Large intestine (tissue), 3 donors: Measurements from ENCODE around the gene NANS. TPM values are rescaled to one million over a fixed set of nuclear protein-coding genes. Genes with fewer than 3 reads are reported as not detected.
"Not testable (repeated sequence)": the region's sequence is repeated elsewhere in the genome, so short reads cannot be mapped to it uniquely, and the experiment has no call there.

Experiments used
- DNase-seq, 2 donors: peaks; one replicate each; pipeline versions ENCODE4 v3.0.0 to v3.0.0-alpha.2; 2013
- H3K27ac ChIP-seq: one replicate; pipeline ENCODE4 v1.5.1; 2013; ENCODE audit warnings: low read length
- H3K27me3 ChIP-seq: 2 replicates; pipeline ENCODE4 v1.6.1; 2013; ENCODE audit warnings: low read length; ENCODE audit not compliant: control insufficient read depth, insufficient read depth
- H3K36me3 ChIP-seq: 2 replicates; pipeline ENCODE4 v1.6.1; 2013; ENCODE audit warnings: low read length; ENCODE audit not compliant: control insufficient read depth, insufficient read depth
- H3K4me1 ChIP-seq: one replicate; pipeline ENCODE4 v1.6.1; 2013; ENCODE audit warnings: low read length; ENCODE audit not compliant: control insufficient read depth, insufficient read depth
- H3K4me3 ChIP-seq: one replicate; pipeline ENCODE4 v1.5.1; 2013; ENCODE audit warnings: low read length
- H3K9me3 ChIP-seq: one replicate; pipeline ENCODE4 v1.6.1; 2013; ENCODE audit warnings: mild to moderate bottlenecking, low read depth, low read length, moderate library complexity; ENCODE audit not compliant: control insufficient read depth
- WGBS: methylation state at CpG from one replicate; pipeline ENCODE4 v1.1.5; 2013; ENCODE audit warnings: low lambda C conversion rate; ENCODE audit not compliant: insufficient coverage; 5-methylcytosine and 5-hydroxymethylcytosine counted together
- polyA plus RNA-seq: library from polyadenylated mRNA; unstranded; fragments of 120-200 nt; gene quantifications from one replicate; pipeline ENCODE4 v1.2.1, GENCODE V29; 2013

Gene NANS
- polyA plus RNA-seq, 1 donor, result 70.4 TPM

DNA sequence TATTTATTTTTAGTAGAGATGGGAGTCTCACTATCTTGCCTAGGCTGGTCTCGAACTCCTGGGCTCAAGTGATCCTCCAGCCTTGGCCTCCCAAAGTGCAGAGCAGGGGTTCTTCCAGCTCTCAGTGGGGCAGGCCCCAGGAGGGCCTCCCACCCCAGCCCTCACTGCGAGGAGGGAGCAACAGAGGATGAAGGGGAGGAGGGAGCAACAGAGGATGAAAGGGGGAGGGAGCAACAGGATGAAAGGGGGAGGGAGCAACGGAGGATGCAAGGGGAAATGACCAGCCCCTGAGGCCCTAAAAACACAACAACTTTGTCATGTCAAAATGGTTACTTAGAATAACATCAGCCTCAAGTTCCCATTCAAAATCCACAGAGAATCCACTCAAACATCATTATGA, 52.5 kb downstream of the NANS start:
- H3K27me3 ChIP-seq, result no peaks in the 10 kb centered on the region
- no peak overlapping the region for H3K27ac ChIP-seq
- no peak for DNase-seq
- no peak overlapping the region for H3K4me3 ChIP-seq
- peaks cover 54% of the 10 kb centered on the region for H3K36me3 ChIP-seq
- H3K4me1 ChIP-seq, result no peaks in the 10 kb centered on the region
- H3K9me3 ChIP-seq, result peaks cover 6% of the 10 kb centered on the region
- WGBS, result no CpG with 5 or more reads among the region's 3 CpGs

DNA sequence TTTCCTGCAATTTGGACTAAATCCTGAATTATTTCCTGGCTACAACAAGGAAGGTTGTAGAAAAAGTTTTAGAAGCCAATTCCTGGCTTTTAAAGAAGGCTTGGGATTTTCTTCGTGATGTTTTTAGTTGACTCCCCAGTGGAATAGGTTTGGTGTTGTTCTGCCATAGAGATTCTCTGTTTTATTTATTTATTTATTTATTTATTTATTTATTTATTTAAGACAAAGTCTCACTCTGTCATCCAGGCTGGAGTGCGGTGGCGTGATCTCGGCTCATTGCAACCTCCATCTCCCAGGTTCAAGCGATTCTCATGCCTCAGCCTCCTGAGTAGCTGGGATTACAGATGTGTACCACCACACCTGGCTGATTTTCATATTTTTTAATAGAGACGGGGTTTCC, 60.6 kb downstream of the NANS start:
- not testable (repeated sequence) for H3K4me3 ChIP-seq, H3K27me3 ChIP-seq, H3K27ac ChIP-seq, H3K36me3 ChIP-seq, H3K9me3 ChIP-seq, DNase-seq
- peaks cover 29% of the 10 kb centered on the region for H3K4me1 ChIP-seq
- no CpG with 5 or more reads among the region's 6 CpGs for WGBS

DNA sequence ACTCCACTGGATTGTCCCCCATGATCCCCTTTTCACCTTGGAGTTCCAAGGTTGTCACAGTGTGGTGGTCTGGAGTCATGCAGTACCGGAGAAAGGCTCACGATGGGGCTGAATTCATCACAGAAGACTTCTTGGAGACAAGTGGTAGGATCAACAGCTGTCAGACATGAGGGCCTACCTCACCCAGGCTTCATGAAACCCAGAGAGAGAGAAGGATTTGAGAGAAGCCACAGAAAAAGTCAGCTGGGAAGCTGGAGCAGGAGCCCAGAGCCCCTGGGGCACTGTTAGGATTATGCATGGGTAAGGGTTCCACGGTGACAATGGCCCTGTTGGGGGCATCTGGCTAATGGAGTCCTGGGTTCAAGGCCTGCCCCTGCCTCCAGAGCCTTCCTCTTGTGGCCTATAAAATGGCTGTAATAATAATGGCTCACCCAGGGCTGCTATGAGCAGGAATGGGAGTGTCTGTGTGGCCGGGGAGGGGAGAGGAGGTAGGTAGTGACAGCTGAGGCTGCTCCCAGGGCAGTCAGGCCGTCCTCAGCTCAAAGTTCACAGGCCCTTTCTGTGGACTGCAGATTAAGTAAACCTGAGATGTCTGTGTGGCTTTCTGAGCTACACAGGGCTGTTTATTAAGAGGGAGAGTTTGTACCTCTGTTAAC, 61.6 kb downstream of the NANS start:
- Histone ChIP-seq H3K4me1 (peaks cover 29% of the 10 kb centered on the region), H3K27me3 (no peaks in the 10 kb centered on the region), H3K27ac (peak overlapping the region; percentile 100), H3K36me3 (peaks cover 11% of the 10 kb centered on the region), H3K4me3 (peak overlapping the region; percentile 81), H3K9me3 (no peaks in the 10 kb centered on the region)
- peak; percentile 92 to 95 for DNase-seq
- no CpG with 5 or more reads among the region's 5 CpGs for WGBS

DNA sequence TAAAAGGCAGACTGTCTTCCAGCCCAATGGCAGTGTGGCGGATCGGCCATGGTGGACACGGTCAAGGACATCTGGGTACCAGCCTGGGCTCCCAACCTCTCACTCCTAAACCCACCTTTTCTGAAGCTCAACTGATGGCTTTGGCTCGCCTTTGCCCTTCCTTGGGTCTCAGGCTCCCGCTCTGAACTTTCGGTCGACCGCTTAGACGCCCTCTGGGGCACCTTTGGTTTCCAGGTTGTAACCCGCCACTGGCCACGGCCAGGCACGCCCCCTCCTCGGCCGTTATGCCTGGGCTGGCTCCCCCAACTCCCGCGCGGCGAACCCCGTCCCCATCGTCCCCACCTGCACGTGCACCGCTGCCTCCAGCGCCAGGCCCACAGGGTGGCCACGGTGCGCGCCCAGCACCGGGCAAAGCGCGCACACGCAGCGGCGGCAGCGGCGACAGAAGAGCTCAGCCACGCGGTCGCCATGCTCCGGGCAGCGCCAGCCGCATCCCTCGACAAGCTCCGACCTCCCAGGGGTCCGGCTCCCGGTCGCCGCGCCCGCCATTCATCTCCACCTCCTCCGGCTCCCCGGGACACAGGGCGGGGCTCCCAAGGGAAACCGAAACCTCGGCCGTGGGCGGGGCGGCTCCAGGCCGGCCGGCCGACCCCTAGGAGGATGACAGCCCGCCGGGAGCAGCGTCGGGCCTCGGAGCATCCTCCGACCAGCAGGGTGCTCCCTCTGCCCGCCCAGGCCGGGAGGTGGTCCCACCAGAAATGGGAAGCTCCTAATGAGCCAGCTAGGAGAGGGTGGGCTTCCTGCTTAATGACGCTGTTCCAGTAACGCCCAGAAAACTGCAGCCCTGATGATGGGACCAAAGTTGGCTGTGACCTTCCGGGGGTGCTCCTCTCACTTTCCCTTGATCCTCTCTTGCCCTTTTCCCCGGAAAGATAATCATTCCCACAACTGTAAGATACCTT, 62.4 kb downstream of the NANS start, which contains the start of gene TRIM14:
Gene TRIM14, minus strand, starts transcription at position 583 of the 962 bp plus-strand sequence. Its CDS starts 34 bp downstream, at position 549.
- no peaks in the 10 kb centered on the region for H3K27me3 ChIP-seq
- no CpG with 5 or more reads among the region's 71 CpGs for WGBS

DNA sequence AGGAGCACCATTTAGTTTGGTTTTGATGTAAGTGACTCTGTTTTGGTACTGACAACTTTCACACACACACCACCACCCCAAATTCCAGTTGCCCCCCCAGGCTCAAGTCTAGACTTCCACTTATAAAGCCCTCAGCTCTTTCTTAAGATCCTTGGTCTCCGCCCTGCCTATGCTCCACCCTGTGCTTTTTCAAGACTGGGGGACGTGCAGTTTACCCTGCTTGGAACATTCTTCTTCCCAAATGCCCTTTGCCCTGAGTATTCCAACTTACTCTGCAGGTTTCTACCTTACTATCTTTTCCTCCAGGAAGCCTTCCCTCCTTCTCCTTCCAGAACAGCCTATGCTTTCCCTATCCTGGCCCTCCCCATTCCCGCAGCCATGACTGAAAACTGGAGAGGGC, 63.9 kb downstream of the NANS start:
- Histone ChIP-seq H3K27me3 (no peaks in the 10 kb centered on the region), H3K27ac (peak overlapping the region; percentile 88), H3K4me1 (peaks cover 29% of the 10 kb centered on the region), H3K4me3 (no peak overlapping the region), H3K9me3 (no peaks in the 10 kb centered on the region), H3K36me3 (peaks cover 25% of the 10 kb centered on the region)
- 50% methylated on average over 1 of the region's 3 CpGs for WGBS
- DNase-seq, result peak; percentile 90 to 95

More for the DNA sequence above, 62.4 kb downstream of the NANS start, which contains the start of gene TRIM14:
- Histone ChIP-seq H3K4me1 (peaks cover 29% of the 10 kb centered on the region), H3K36me3 (peaks cover 13% of the 10 kb centered on the region), H3K9me3 (no peaks in the 10 kb centered on the region), H3K27ac (peak within 1 kb of the TSS; percentile 100), H3K4me3 (peak within 1 kb of the TSS; percentile 81)
- DNase-seq, result peak; percentile 76 to 90

DNA sequence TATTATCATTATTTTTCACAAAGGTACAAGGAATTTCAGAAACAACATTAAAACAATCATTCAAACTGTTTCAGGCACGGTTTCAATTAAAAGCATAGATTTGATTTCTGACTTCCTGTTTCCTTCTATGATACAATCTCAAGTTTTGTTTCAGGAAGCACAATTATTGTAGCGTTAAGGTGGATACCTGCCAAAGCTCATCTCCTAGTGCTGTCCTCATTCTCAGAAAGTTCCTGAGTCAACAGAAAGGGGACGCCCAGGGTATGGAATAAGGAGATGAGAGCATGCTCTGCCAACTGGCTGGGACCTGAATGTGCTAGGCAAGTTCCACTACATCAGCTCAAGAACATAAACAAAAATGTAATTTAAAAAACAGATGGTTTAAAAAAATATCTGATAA, 64.5 kb downstream of the NANS start:
- H3K27me3 ChIP-seq, result no peaks in the 10 kb centered on the region
- no peaks in the 10 kb centered on the region for H3K9me3 ChIP-seq
- H3K4me3 ChIP-seq, result no peak overlapping the region
- WGBS, result 18% methylated on average over 3 of the region's 3 CpGs
- H3K36me3 ChIP-seq, result peaks cover 22% of the 10 kb centered on the region
- DNase-seq, result peak; percentile 78 to 84
- H3K4me1 ChIP-seq, result peaks cover 29% of the 10 kb centered on the region
- peak overlapping the region; percentile 88 for H3K27ac ChIP-seq

DNA sequence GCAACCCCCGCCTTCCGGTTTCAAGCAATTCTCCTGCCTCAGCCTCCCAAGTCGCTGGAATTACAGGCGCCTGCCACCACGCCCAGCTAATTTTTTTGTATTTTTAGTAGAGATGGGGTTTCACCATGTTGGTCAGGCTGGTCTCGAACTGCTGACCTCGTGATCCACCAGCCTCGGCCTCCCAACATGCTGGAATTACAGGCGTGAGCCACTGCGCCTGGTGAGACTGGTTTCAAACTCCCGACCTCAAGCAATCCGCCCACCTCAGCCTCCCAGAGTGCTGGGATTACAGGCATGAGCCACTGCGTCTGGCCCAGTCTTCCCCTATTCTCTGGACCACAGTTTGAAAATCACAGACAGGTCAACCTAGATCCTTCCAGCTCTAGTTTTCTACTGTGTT, 67.6 kb downstream of the NANS start:
- H3K27me3 ChIP-seq, H3K27ac ChIP-seq, DNase-seq, H3K4me3 ChIP-seq, H3K9me3 ChIP-seq: not testable (repeated sequence)
- no CpG with 5 or more reads among the region's 13 CpGs for WGBS
- Histone ChIP-seq H3K4me1 (peaks cover 21% of the 10 kb centered on the region), H3K36me3 (peaks cover 46% of the 10 kb centered on the region)

DNA sequence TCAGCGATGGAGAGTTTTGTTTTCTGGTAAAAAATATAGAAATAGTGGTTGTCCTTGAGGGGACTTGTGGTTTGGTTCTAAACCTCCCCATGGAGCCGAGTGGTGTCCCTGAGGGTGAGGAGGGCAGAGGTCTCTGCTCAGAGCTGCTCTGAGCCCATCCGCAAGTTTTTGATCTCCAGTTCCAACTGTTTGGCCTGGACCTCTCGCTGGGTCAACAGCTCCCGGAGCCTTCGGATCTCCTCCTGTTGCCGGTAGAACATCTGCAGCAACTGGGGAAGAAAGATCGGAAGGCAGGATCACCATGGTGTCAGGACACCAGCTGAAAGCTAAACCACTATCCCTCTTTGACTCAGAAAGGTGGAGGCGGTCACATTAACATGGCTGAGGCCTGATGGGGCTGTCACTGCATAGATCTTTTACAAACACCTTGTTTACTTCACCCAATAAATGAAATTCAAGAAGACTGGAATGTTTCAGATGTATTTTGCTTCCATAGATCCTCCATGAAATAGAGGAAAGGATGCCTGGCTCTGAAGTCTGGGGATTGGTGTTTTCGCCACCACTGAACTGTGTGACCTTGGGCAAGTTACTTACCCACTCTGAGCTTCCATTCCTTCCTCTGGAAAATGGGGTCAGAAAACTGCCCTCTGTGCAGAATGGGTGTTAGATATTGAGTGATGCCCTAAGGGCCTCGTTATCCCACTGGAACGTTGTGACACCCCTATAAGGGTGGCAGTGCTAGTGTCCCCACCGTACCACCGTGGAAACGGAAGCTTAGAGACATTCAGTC, 68.3 kb downstream of the NANS start:
- Histone ChIP-seq H3K27ac (no peak overlapping the region), H3K27me3 (no peaks in the 10 kb centered on the region), H3K9me3 (no peaks in the 10 kb centered on the region), H3K4me1 (peaks cover 19% of the 10 kb centered on the region), H3K4me3 (no peak overlapping the region), H3K36me3 (peaks cover 53% of the 10 kb centered on the region)
- no CpG with 5 or more reads among the region's 15 CpGs for WGBS
- DNase-seq, result no peak

DNA sequence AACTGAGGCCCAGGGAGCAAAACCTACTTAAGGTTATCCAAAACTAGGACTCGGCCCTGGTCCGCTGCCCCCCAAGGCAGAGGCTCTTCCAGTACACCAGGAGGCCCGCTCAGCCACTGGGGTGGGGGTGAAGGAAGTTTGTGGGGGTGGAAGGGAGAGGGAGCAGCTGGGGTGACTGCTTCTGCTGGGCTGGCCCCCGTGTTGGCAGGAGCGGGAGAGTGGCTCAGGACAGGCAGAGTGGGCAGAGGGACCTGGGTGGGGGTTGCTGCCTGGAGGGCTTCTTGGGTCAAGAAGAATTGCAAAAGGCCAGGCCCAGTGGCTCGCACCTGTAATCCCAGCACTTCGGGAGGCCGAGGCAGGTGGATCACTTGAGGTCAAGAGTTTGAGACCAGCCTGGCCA, 70.7 kb downstream of the NANS start:
- no peaks in the 10 kb centered on the region for H3K9me3 ChIP-seq
- H3K36me3 ChIP-seq, result peaks cover 74% of the 10 kb centered on the region
- DNase-seq, result no peak
- no peak overlapping the region for H3K4me3 ChIP-seq
- H3K27me3 ChIP-seq, result no peaks in the 10 kb centered on the region
- WGBS, result no CpG with 5 or more reads among the region's 8 CpGs
- no peak overlapping the region for H3K27ac ChIP-seq
- H3K4me1 ChIP-seq, result no peaks in the 10 kb centered on the region

DNA sequence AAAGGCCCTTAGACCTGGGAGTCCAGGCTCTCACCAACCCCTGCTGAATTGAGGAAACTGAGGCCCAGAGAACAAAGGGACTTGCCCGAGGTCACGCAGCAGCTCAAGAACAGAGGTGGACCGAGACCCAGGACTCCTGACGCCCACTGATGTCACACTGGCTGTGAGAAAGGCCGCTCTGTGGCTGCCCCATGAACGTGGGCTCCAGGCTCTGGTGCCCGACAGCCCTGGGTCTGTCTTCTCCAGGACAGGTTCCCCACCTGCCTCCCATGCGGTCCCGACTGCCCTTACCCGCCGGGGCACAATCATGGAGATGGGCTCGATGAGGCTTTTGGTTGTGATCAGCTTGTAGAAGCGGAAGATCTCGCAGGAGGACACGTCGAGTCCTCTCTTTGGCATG, 71.8 kb downstream of the NANS start:
- no CpG with 5 or more reads among the region's 16 CpGs for WGBS
- H3K27me3 ChIP-seq, result no peaks in the 10 kb centered on the region
- no peaks in the 10 kb centered on the region for H3K9me3 ChIP-seq
- no peak overlapping the region for H3K27ac ChIP-seq
- H3K36me3 ChIP-seq, result peaks cover 81% of the 10 kb centered on the region
- H3K4me3 ChIP-seq, result no peak overlapping the region
- no peak for DNase-seq
- H3K4me1 ChIP-seq, result no peaks in the 10 kb centered on the region
